ENCODE measurements around the gene CC2D2A. TPM values are rescaled to one million over a fixed set of nuclear protein-coding genes. Genes with fewer than 3 reads are reported as not detected.
A peak's percentile ranks its signal among the peaks of the same experiment; 100 is the strongest.

The CC2D2A gene
- total and polyA plus RNA-seq, 2 of the 13 experiments (the other 11 are each of a cell fraction or from before 2014, with no cell fraction given): 4.2 to 7.2 TPM

GRCh38 chr4:15551740-15552446 lies 82.2 kb downstream of the CC2D2A start (continued):
- TF ChIP-seq ZGPAT (CRISPR knock-in tag; IDR thresholded peaks at IDR 0.05) (peak; percentile 45; the same call in 1 of the 2 replicates), YEATS2 (CRISPR knock-in tag; IDR thresholded peaks at IDR 0.05; ENCODE audit: borderline replicate concordance) (no peak), ZNF574 (CRISPR knock-in tag; IDR thresholded peaks at IDR 0.05) (no peak), DR1 (CRISPR knock-in tag; IDR thresholded peaks at IDR 0.05) (no peak), FOXP1 (IDR thresholded peaks at IDR 0.05) (no peak), FOXP1 (CRISPR knock-in tag; IDR thresholded peaks at IDR 0.05) (peak; percentile 85), KLF15 (CRISPR knock-in tag; IDR thresholded peaks at IDR 0.05; ENCODE audit: borderline replicate concordance) (no peak), NFYC (CRISPR knock-in tag; IDR thresholded peaks at IDR 0.05) (no peak), MXD4 (CRISPR knock-in tag; IDR thresholded peaks at IDR 0.05) (no peak), MEF2D (CRISPR knock-in tag; IDR thresholded peaks at IDR 0.05) (no peak), HOXA5 (CRISPR knock-in tag; IDR thresholded peaks at IDR 0.05) (no peak), ZSCAN20 (CRISPR knock-in tag; IDR thresholded peaks at IDR 0.05; ENCODE audit: borderline replicate concordance) (no peak), LBX2 (CRISPR knock-in tag; IDR thresholded peaks at IDR 0.05; ENCODE audit: borderline replicate concordance) (no peak), NR1H2 (CRISPR knock-in tag; IDR thresholded peaks at IDR 0.05; ENCODE audit: borderline replicate concordance, low read depth) (no peak), ZKSCAN1 (IDR thresholded peaks at IDR 0.05; ENCODE audit: low read length) (no peak), DRAP1 (CRISPR knock-in tag; IDR thresholded peaks at IDR 0.05) (no peak), SP2 (CRISPR knock-in tag; IDR thresholded peaks at IDR 0.05) (no peak), FOXP4 (CRISPR knock-in tag; IDR thresholded peaks at IDR 0.05) (peak; percentile 66), THRA (CRISPR knock-in tag; IDR thresholded peaks at IDR 0.05; ENCODE audit: borderline replicate concordance) (0 out of 2 replicates have a peak, but pooled peaks have one; percentile 18), ZNF589 (CRISPR knock-in tag; conservative IDR thresholded peaks at IDR 0.05) (no peak), MTA1 (CRISPR knock-in tag; IDR thresholded peaks at IDR 0.05; ENCODE audit: borderline replicate concordance) (no peak), ARNTL (CRISPR knock-in tag; IDR thresholded peaks at IDR 0.05) (no peak), ATF7-NPFF (CRISPR knock-in tag; IDR thresholded peaks at IDR 0.05; ENCODE audit: low read depth) (no peak)
